ENCODE results near the gene PIK3R6. TPM values are rescaled to one million over a fixed set of nuclear protein-coding genes. Genes with fewer than 3 reads are reported as not detected.
A peak's percentile ranks its signal among the peaks of the same experiment; 100 is the strongest.

Gene PIK3R6
- polyA plus RNA-seq, 1 of the 3 experiments (the other 2 are of a cell fraction) = 0.03 TPM

DNA sequence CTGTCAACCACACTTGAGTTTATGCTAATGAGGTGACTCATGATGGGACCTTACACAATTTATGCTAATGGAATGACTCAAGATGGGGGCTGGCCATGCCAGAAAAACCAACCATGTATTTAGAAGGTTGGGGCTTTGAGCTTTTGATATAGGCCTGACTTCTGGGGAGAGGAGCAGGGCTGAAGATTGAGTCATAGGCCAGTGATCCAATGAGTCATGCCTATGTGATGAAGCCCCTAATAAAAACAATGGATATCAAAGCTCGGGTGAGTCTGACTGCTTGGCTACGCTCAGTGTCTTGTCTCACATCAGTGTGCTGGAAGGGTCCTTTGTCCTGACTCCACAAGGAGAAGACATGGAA lies 75.6 kb downstream of the PIK3R6 start:
- WGBS (ENCODE audit: low lambda C conversion rate) = 25% methylated on average over 2 of the region's 2 CpGs
- no peak overlapping the region for H3K4me2 ChIP-seq
- H3F3A ChIP-seq (replicated peaks; ENCODE audit: insufficient read depth) = no peaks in the 10 kb centered on the region
- no peak overlapping the region for H3K4me3 ChIP-seq (ENCODE audit: low read depth in 2 of 2, low read length in 1 of 2)
- CTCF ChIA-PET = no interaction called here
- peak; percentile 26; the same call in 1 of the 2 replicates for TF ChIP-seq FOSL2 (IDR thresholded peaks at IDR 0.05; ENCODE audit: borderline replicate concordance, low read depth)
- no peak for TF ChIP-seq USF1 (IDR thresholded peaks at IDR 0.05; ENCODE audit: borderline replicate concordance, low read depth)
- H2AFZ ChIP-seq (ENCODE audit: low read depth) = no peak overlapping the region
- H3K9me2 ChIP-seq = no peaks in the 10 kb centered on the region
- H3K27ac ChIP-seq (ENCODE audit: low read depth in 2 of 2, low read length in 1 of 2) = peak overlapping the region in 1 of 2 experiments; percentile 44; a peak in 1 of 4 replicates
- H3K4me1 ChIP-seq (ENCODE audit: control insufficient read depth in 1 of 2, insufficient read depth in 2 of 2, low read depth in 1 of 2, low read length in 1 of 2) = no peaks in the 10 kb centered on the region
- DNase-seq = no peak
- no peaks in the 10 kb centered on the region for H4K20me1 ChIP-seq (ENCODE audit: insufficient read depth)
- no peaks in the 10 kb centered on the region for H3K79me2 ChIP-seq (ENCODE audit: insufficient read depth)
- no peaks in the 10 kb centered on the region for H3K9me3 ChIP-seq
- POLR2A ChIA-PET = no interaction called here
- no peak overlapping the region for H3K9ac ChIP-seq
- no peaks in the 10 kb centered on the region for H3K36me3 ChIP-seq (replicated peaks in 1 of 2; ENCODE audit: control insufficient read depth in 1 of 2, insufficient read depth in 2 of 2, low read length in 1 of 2)
- H3K27me3 ChIP-seq (ENCODE audit: insufficient read depth) = peaks cover 27% of the 10 kb centered on the region; the same call in 1 of the 2 replicates

- ChIA-PET POLR2A (no interaction called here), CTCF (interaction anchor here (1.6 kb wide), 1 partner anchor 408 kb away, joined by 4 read pairs; no protein-coding TSS in a partner anchor)
- Histone ChIP-seq H4K20me1 (ENCODE audit: insufficient read depth) (no peaks in the 10 kb centered on the region), H3K27me3 (ENCODE audit: insufficient read depth) (peaks cover 22% of the 10 kb centered on the region; the same call in 1 of the 2 replicates), H3K4me1 (ENCODE audit: control insufficient read depth in 1 of 2, insufficient read depth in 2 of 2, low read depth in 1 of 2, low read length in 1 of 2) (no peaks in the 10 kb centered on the region), H3K4me3 (ENCODE audit: low read depth in 2 of 2, low read length in 1 of 2) (no peak overlapping the region), H3K9me2 (no peaks in the 10 kb centered on the region), H3K36me3 (replicated peaks in 1 of 2; ENCODE audit: control insufficient read depth in 1 of 2, insufficient read depth in 2 of 2, low read length in 1 of 2) (no peaks in the 10 kb centered on the region), H3K9ac (no peak overlapping the region), H3K79me2 (ENCODE audit: insufficient read depth) (no peaks in the 10 kb centered on the region), H3F3A (replicated peaks; ENCODE audit: insufficient read depth) (no peaks in the 10 kb centered on the region), H3K4me2 (no peak overlapping the region), H3K9me3 (no peaks in the 10 kb centered on the region), H3K27ac (ENCODE audit: low read depth in 2 of 2, low read length in 1 of 2) (no peak overlapping the region), H2AFZ (ENCODE audit: low read depth) (no peak overlapping the region)
- no peak for DNase-seq
- 46% methylated on average over 4 of the region's 4 CpGs for WGBS (ENCODE audit: low lambda C conversion rate)
- no peak for TF ChIP-seq MXI1 (IDR thresholded peaks at IDR 0.05; ENCODE audit: low read depth, low read length)
- TF ChIP-seq TCF12 (IDR thresholded peaks at IDR 0.05) = no peak
- TF ChIP-seq CTCF (IDR thresholded peaks at IDR 0.05) = peak; percentile 38
Measured at GRCh38 chr17:8791248-8791909, 76.1 kb downstream of the PIK3R6 start.

DNA sequence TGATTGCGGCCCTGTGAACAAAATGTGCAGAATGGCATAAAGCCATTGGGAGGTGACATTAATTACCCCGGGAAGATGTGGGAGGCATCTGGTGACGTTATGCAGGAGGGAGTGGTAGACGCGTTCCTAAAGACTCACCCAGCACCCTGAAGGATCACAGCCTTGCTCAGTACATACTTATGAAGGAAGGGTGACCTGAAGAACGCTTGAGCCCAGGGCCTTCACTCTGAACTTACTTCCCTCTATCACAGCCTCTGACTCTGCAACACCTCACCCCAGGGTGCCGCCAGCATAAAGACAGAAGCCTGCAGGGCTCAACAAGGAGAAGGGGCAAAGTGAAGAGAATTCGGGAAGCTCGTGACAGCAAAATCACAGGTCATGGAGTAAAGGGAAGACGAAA lies 77.7 kb downstream of the PIK3R6 start:
- Histone ChIP-seq H3K4me1 (ENCODE audit: control insufficient read depth in 1 of 2, insufficient read depth in 2 of 2, low read depth in 1 of 2, low read length in 1 of 2) (peaks cover 0 to 2% of the 10 kb centered on the region in 2 experiments; a peak in 1 of 4 replicates), H3K4me2 (no peak overlapping the region), H3K27ac (ENCODE audit: low read depth in 2 of 2, low read length in 1 of 2) (no peak overlapping the region), H3K9me2 (no peaks in the 10 kb centered on the region), H3F3A (replicated peaks; ENCODE audit: insufficient read depth) (no peaks in the 10 kb centered on the region), H3K27me3 (ENCODE audit: insufficient read depth) (peaks cover 17% of the 10 kb centered on the region; the same call in 1 of the 2 replicates), H2AFZ (ENCODE audit: low read depth) (no peak overlapping the region), H3K36me3 (replicated peaks in 1 of 2; ENCODE audit: control insufficient read depth in 1 of 2, insufficient read depth in 2 of 2, low read length in 1 of 2) (no peaks in the 10 kb centered on the region), H3K4me3 (ENCODE audit: low read depth in 2 of 2, low read length in 1 of 2) (no peak overlapping the region), H4K20me1 (ENCODE audit: insufficient read depth) (no peaks in the 10 kb centered on the region), H3K9me3 (no peaks in the 10 kb centered on the region), H3K79me2 (ENCODE audit: insufficient read depth) (no peaks in the 10 kb centered on the region), H3K9ac (no peak overlapping the region)
- POLR2A ChIA-PET = no interaction called here
- CTCF ChIA-PET = interaction anchor here (1.6 kb wide), 1 partner anchor 406 kb away, joined by 4 read pairs; no protein-coding TSS in a partner anchor
- no peak for DNase-seq
- WGBS (ENCODE audit: low lambda C conversion rate) = 17% methylated on average over 9 of the region's 10 CpGs
- no peak for TF ChIP-seq ELF1 (IDR thresholded peaks at IDR 0.05)
- TF ChIP-seq SIN3A (IDR thresholded peaks at IDR 0.05; ENCODE audit: borderline replicate concordance, low read depth, low read length) = no peak
- TF ChIP-seq RCOR1 (IDR thresholded peaks at IDR 0.05; ENCODE audit: low read length) = no peak
- no peak for TF ChIP-seq TAF1 (IDR thresholded peaks at IDR 0.05; ENCODE audit: borderline replicate concordance, low read depth, low read length)
- TF ChIP-seq MEF2A (IDR thresholded peaks at IDR 0.05; ENCODE audit: borderline replicate concordance, low read depth) = no peak
- no peak for TF ChIP-seq POLR2AphosphoS5 (IDR thresholded peaks at IDR 0.05; ENCODE audit: low read depth, low read length)
- no peak for TF ChIP-seq NFIC (IDR thresholded peaks at IDR 0.05; ENCODE audit: borderline replicate concordance)
- no peak for TF ChIP-seq MAX (IDR thresholded peaks at IDR 0.05; ENCODE audit: low read depth)
- no peak for TF ChIP-seq PBX3 (IDR thresholded peaks at IDR 0.05)
- TF ChIP-seq RAD21 (IDR thresholded peaks at IDR 0.05; ENCODE audit: low read length) = no peak
- TF ChIP-seq SMC3 (IDR thresholded peaks at IDR 0.05; ENCODE audit: low read depth, low read length) = no peak
- TF ChIP-seq CTCF (IDR thresholded peaks at IDR 0.05) = no peak
